ENCODE data around the gene SNAP25. TPM values are rescaled to one million over a fixed set of nuclear protein-coding genes. Genes with fewer than 3 reads are reported as not detected.

The SNAP25 gene
- total RNA-seq, 4 donors from 2014 or later, result 0.54 to 1.1 (median 0.67) TPM; not detected in 1

DNA sequence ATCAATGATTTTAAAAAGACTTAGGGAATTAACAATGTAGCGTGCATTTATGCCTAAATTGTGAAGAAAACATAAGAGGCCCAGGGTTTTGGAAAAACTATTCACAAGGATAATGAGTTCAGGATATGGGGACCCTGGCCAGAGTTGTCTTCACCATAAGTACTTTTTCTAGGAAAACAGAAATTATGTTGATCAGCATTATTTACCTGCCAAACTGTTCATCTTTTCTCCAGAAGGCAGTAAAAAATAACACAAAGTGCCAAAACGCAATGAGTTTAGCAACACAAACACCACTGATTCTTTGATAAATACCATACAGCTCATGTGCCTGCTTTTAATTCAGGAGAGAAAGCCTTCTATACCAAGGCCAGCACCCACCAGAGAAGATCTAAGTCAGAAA lies 43.1 kb downstream of the SNAP25 start:
- H3K27ac ChIP-seq, result no peak overlapping the region
- DNase-seq, result no peak
- no peaks in the 10 kb centered on the region for H3K4me1 ChIP-seq
- no peak for TF ChIP-seq POLR2A (IDR thresholded peaks at IDR 0.05)
- WGBS, 2 donors, result 93 to 95% methylated on average over 2 of the region's 2 CpGs
- H3K36me3 ChIP-seq, result no peaks in the 10 kb centered on the region
- intact Hi-C loops (cut with DNase I), result no loop called here
- no peak overlapping the region for H3K4me3 ChIP-seq (replicated peaks in 1 of 3)
- no peaks in the 10 kb centered on the region for H3K9me3 ChIP-seq
- H3K27me3 ChIP-seq, result no peaks in the 10 kb centered on the region

DNA sequence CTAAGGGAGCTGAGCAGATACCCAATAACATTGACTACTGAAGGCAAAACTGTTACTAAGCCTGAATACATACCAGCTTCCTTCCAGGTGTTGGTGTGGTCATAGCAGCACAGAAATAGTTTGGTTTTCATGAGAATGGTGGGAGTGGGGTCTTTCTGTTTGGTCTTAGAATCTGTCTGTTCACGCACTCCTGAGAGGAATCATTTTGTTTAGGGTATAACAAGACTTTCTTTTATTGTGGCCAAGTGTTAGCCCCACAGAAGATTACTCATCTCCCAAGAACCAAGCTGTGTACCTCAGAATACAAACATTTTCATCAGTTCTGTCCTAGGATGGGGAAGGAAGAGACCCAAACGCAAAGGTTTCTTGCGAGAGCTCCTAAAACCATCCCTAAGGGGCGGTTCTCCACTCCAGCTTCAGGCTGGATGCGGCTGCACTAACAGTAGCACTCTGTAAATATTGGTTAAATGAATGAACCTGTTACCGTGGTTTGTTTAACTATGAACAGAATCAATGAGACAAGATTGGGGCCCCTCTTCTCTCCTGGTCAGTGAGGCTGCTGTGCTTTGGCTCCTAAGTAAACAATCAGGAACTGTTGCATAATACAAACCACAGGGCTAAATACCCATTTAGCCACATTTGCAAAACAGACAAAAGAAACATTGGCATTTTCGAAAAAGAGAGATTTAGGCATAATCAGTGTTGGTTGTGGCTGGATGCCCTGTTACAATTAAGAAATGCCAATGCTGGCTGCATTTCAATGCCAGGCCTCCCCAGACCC lies 44.9 kb downstream of the SNAP25 start:
- Histone ChIP-seq H3K27me3 (no peaks in the 10 kb centered on the region), H3K4me3 (replicated peaks in 1 of 3) (no peak overlapping the region), H3K4me1 (no peaks in the 10 kb centered on the region), H3K36me3 (no peaks in the 10 kb centered on the region), H3K27ac (no peak overlapping the region), H3K9me3 (no peaks in the 10 kb centered on the region)
- 63 to 64% methylated on average over 7 of the region's 7 CpGs for WGBS, 2 donors
- intact Hi-C loops (cut with DNase I), result no loop called here
- no peak for DNase-seq
- TF ChIP-seq POLR2A (IDR thresholded peaks at IDR 0.05), result no peak
- TF ChIP-seq, protein P1, sequence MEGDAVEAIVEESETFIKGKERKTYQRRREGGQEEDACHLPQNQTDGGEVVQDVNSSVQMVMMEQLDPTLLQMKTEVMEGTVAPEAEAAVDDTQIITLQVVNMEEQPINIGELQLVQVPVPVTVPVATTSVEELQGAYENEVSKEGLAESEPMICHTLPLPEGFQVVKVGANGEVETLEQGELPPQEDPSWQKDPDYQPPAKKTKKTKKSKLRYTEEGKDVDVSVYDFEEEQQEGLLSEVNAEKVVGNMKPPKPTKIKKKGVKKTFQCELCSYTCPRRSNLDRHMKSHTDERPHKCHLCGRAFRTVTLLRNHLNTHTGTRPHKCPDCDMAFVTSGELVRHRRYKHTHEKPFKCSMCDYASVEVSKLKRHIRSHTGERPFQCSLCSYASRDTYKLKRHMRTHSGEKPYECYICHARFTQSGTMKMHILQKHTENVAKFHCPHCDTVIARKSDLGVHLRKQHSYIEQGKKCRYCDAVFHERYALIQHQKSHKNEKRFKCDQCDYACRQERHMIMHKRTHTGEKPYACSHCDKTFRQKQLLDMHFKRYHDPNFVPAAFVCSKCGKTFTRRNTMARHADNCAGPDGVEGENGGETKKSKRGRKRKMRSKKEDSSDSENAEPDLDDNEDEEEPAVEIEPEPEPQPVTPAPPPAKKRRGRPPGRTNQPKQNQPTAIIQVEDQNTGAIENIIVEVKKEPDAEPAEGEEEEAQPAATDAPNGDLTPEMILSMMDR (IDR thresholded peaks at IDR 0.05), result no peak

DNA sequence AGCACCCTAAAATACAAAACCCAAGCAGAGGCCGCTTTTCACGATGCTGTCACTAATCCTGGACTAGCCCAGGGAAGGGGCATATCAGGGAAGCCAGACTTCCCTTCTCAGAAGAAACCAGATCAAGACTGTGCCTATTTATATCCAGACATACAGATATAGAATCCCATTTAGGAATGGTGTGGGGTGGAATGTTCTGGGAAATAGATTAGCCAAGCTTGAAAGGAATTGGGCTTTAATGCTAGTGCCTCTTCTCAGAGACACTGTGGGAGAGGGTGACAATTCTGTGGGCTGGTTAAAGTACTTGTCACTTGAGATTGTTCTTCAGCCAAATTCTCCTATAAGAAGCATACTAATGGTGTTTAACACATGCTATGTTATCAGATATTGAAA lies 45.5 kb downstream of the SNAP25 start:
- Histone ChIP-seq H3K9me3 (no peaks in the 10 kb centered on the region), H3K4me1 (no peaks in the 10 kb centered on the region), H3K27me3 (no peaks in the 10 kb centered on the region), H3K27ac (no peak overlapping the region), H3K36me3 (no peaks in the 10 kb centered on the region), H3K4me3 (replicated peaks in 1 of 3) (no peak overlapping the region)
- DNase-seq, result no peak
- WGBS, 2 donors, result 88 to 94% methylated on average over 2 of the region's 2 CpGs
- TF ChIP-seq, protein P1 (IDR thresholded peaks at IDR 0.05), result no peak
- no peak for TF ChIP-seq POLR2A (IDR thresholded peaks at IDR 0.05)
- intact Hi-C loops (cut with DNase I), result no loop called here

DNA sequence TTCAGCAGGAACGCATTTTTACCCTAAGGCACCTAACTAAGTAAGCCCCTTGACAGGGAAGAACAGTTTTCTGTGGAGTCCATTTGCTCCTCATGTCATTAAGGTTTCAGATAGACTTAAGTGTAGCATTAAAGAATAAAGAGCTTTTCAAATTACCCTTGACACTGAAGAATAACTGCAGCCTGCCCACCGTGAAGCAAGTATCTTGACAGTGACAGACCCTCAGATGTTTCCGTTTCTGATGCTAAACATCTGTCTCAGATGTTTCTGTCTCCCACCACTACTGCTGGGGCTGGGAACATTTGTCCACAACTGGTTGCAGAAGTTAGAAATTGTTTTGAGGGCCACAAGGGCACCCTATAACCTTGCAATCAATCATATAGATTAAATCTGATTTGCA lies 50.0 kb downstream of the SNAP25 start:
- no peaks in the 10 kb centered on the region for H3K36me3 ChIP-seq
- no peak for TF ChIP-seq POLR2A (IDR thresholded peaks at IDR 0.05)
- TF ChIP-seq, protein P1 (IDR thresholded peaks at IDR 0.05), result no peak
- no peaks in the 10 kb centered on the region for H3K27me3 ChIP-seq
- no peaks in the 10 kb centered on the region for H3K4me1 ChIP-seq
- intact Hi-C loops (cut with DNase I), result no loop called here
- DNase-seq, result no peak
- no peaks in the 10 kb centered on the region for H3K9me3 ChIP-seq
- no peak overlapping the region for H3K4me3 ChIP-seq (replicated peaks in 1 of 3)
- H3K27ac ChIP-seq, result no peak overlapping the region
- WGBS, 2 donors, result 79 to 80% methylated on average over 3 of the region's 3 CpGs

DNA sequence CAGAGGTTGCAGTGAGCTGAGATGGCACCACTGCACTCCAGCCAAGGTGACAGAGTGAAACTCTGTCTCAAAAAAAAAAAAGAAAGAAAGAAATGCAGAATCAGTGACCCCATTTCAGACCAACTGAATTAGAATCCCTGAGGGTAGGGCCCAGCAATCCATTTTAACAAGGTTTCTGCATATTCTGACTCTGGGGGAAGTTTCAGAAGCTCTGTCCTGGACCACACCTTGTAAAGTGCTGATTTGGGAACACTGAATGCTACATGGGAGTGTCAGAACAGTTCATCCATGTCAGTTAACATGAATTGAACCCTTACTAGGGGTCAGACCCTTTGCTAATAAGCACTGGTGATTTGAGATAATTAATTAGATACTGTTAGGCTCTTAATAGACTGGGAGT lies 52.0 kb downstream of the SNAP25 start:
- Histone ChIP-seq H3K9me3 (no peaks in the 10 kb centered on the region), H3K36me3 (no peaks in the 10 kb centered on the region), H3K27ac (no peak overlapping the region), H3K27me3 (no peaks in the 10 kb centered on the region), H3K4me1 (no peaks in the 10 kb centered on the region), H3K4me3 (replicated peaks in 1 of 3) (no peak overlapping the region)
- intact Hi-C loops (cut with DNase I), result no loop called here
- no peak for TF ChIP-seq POLR2A (IDR thresholded peaks at IDR 0.05)
- TF ChIP-seq, protein P1 (IDR thresholded peaks at IDR 0.05), result no peak
- DNase-seq, result no peak
